Heart left ventricle (tissue), 16 donors: Measurements from ENCODE around the gene FKBP5. TPM values are rescaled to one million over a fixed set of nuclear protein-coding genes. Genes with fewer than 3 reads are reported as not detected.

Experiments used
- ATAC-seq, 4 donors: fragments of 200-7000 bp; cut with Tn5 transposase; one replicate each; pipeline ENCODE4 v1.9.1; 2020 to 2022; ENCODE audit warnings: moderate library complexity in 4 of 4, mild to moderate bottlenecking in 3 of 4, moderate number of reproducible peaks in 1 of 4
- DNase-seq, 5 donors: peaks; one replicate each; pipeline ENCODE4 v3.0.0-alpha.2; 2020
- H3K27ac ChIP-seq, 12 donors: fragments of 200-600 bp; sonication (generic) in 4 of 12; one replicate each; pipeline versions ENCODE4 v1.5.0 to v1.8.0; 2016 to 2022; ENCODE audit warnings: mild to moderate bottlenecking in 2 of 12
- H3K27me3 ChIP-seq, 9 donors: fragments of 200-600 bp; sonication (generic) in 2 of 9; one replicate each; pipeline versions ENCODE4 v1.5.1 to v1.8.0; 2016 to 2022; ENCODE audit warnings: mild to moderate bottlenecking in 3 of 9
- H3K36me3 ChIP-seq, 9 donors: fragments of 200-600 bp; sonication (generic) in 2 of 9; one replicate each; pipeline versions ENCODE4 v1.5.0 to v1.8.0; 2018 to 2022; ENCODE audit warnings: mild to moderate bottlenecking in 2 of 9
- H3K4me1 ChIP-seq, 12 donors: fragments of 200-600 bp; sonication (generic) in 4 of 12; one replicate each; pipeline versions ENCODE4 v1.5.0 to v1.8.0; 2016 to 2022; ENCODE audit warnings: mild to moderate bottlenecking in 3 of 12
- H3K4me3 ChIP-seq, 12 donors: fragments of 200-600 bp; sonication (generic) in 4 of 12; one replicate each; pipeline versions ENCODE4 v1.5.0 to v1.8.0; 2017 to 2022; ENCODE audit warnings: mild to moderate bottlenecking in 9 of 12, moderate library complexity in 4 of 12
- H3K9me3 ChIP-seq, 12 donors: fragments of 200-600 bp; sonication (generic) in 4 of 12; one replicate each; pipeline versions ENCODE4 v1.5.0 to v1.8.0; 2016 to 2022; ENCODE audit warnings: mild to moderate bottlenecking in 1 of 12
- POLR2A ChIP-seq, 2 donors: fragments of 450-650 bp; IDR thresholded peaks; one replicate each; pipeline ENCODE4 v1.6.1; 2017; ENCODE audit warnings: antibody characterized with exemption in 2 of 2, mild to moderate bottlenecking in 2 of 2, moderate library complexity in 2 of 2
- WGBS, 4 donors: extraction: QIAGEN DNeasy Blood & Tissue Kit in 2 of 4; methylation state at CpG; one replicate each; pipeline versions ENCODE4 v1.1.5 to v1.1.7; 2013 to 2018; 5-methylcytosine and 5-hydroxymethylcytosine counted together
- intact Hi-C, 10 donors: fragments of 100-400 bp; cut with DNase I; formaldehyde crosslinking; loops; one replicate each; pipeline versions ENCODE4 v1.11.1 to v1.14.2; 2022
- polyA plus RNA-seq, 2 donors: library from polyadenylated mRNA; stranded (reverse); fragments of 200-250 nt; gene quantifications; one replicate each; pipeline ENCODE4 v1.2.3, GENCODE V29; 2013
- total RNA-seq, 9 donors: library from RNA; depleted of rRNA in 2 of 9; stranded (reverse); fragments of >200 nt in 2 of 9; fragmentation: NEBNext Ultra II Directional in 3 of 9; extraction: Animal tissue kit (Norgen Biotek cat#: 25700) in 3 of 9; gene quantifications; one replicate each; pipeline versions ENCODE4 v1.1.0 to v1.2.4, GENCODE V29; 2016 to 2023
- TF ChIP-seq, protein P1 (sequence below), 12 donors: fragments of 200-600 bp; sonication (generic) in 4 of 12; IDR thresholded peaks; one replicate each; pipeline versions ENCODE4 v1.5.0 to v1.8.0; 2018 to 2022; ENCODE audit warnings: antibody characterized with exemption in 12 of 12, mild to moderate bottlenecking in 5 of 12
- donor health status: ischemic (EF 13 %, LVEDD 7.1; RV severe dilation, severe dysfunction).
- donor health status: healthy with polysubstance abuse.
- donor health status: DM: no; HTN: yes; CAD: no.
- donor health status: DM: no; HTN: no; CAD: no.
- donor health status: ischemic (EF 25% LVEDD 6.9; RV normal size, moderate dysfunction).
- donor health status: ischemic (EF 25% LVEDD 5.7; RV mildly dilated, moderate dysfunction).
- donor health status: healthy.
- donor health status: DM: yes; HTN: yes; CAD: no.
- donor health status: ischemic (EF 35%, LVEDD 5.7; RV mildly dilated, moderate dysfunction).
- donor health status: nonischemic (EF 11% LVEDD 7.7; RV severe dilation, severe dysfunction).
- donor health status: DM: yes; HTN: yes; CAD: no.
- donor health status: PGD.
- donor health status: ischemic (EF 29% LVEDD 5.4; RV normal size, mild dysfunction).
- donor health status: nonischemic (EF 23%, LVEDD 6.1; RV moderate dilation, normal function).

The FKBP5 gene
- total and polyA plus RNA-seq, 11 donors: 19.7 to 351 (median 104) TPM

DNA sequence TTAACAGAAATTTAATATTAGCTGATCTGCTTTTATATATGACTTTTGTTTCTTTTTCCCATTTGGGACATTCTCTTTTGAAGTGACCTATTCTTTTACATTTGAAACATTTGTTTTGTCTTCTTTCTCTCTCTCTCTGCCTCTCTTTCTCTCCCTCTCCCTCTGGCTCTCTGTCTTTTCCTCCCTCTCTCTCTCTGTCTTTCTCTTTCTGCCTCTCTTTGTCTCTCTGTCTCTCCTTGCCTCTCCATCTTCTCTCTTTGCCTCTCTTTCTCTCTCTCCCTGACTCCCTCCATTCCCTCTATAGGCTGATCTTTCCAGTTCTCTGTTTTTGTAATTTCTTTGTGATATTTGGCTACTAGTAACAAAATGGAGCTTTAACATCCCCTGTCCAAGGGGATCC lies 124.0 kb downstream of the FKBP5 start:
- H3K4me3 ChIP-seq: no peak overlapping the region
- DNase-seq: no peak
- H3K36me3 ChIP-seq: no peaks in the 10 kb centered on the region
- H3K4me1 ChIP-seq: no peaks in the 10 kb centered on the region
- ATAC-seq: no peak
- no peak overlapping the region for H3K27ac ChIP-seq
- H3K27me3 ChIP-seq: peaks cover 0 to 22% (median 0%) of the 10 kb centered on the region in 9 donors
- no peaks in the 10 kb centered on the region for H3K9me3 ChIP-seq
- intact Hi-C loops: no loop called here
- TF ChIP-seq, protein P1, sequence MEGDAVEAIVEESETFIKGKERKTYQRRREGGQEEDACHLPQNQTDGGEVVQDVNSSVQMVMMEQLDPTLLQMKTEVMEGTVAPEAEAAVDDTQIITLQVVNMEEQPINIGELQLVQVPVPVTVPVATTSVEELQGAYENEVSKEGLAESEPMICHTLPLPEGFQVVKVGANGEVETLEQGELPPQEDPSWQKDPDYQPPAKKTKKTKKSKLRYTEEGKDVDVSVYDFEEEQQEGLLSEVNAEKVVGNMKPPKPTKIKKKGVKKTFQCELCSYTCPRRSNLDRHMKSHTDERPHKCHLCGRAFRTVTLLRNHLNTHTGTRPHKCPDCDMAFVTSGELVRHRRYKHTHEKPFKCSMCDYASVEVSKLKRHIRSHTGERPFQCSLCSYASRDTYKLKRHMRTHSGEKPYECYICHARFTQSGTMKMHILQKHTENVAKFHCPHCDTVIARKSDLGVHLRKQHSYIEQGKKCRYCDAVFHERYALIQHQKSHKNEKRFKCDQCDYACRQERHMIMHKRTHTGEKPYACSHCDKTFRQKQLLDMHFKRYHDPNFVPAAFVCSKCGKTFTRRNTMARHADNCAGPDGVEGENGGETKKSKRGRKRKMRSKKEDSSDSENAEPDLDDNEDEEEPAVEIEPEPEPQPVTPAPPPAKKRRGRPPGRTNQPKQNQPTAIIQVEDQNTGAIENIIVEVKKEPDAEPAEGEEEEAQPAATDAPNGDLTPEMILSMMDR (IDR thresholded peaks at IDR 0.05): no peak
- no peak for TF ChIP-seq POLR2A (IDR thresholded peaks at IDR 0.05)

DNA sequence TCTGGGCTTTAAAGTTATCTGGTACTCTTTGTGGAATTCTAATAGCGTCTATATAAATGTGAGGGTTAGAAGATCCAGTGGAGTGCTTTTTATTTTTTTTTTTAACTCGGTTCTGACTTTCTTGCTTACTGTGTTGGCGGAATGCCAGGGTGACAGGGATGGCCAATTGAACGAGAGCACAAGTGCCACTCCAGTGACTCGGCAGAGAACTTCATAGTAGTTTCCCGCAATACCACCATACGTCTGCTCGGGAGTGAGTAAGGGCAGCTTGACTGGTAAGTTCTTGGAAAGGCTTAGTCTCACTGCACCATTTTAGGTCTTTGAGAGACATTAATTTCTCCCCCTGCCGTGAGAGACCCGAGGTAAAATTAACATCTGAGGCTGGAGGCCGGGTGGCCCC lies 126.7 kb downstream of the FKBP5 start:
- Histone ChIP-seq H3K4me1 (no peaks in the 10 kb centered on the region), H3K9me3 (no peaks in the 10 kb centered on the region), H3K27me3 (peaks cover 0 to 22% (median 0%) of the 10 kb centered on the region in 9 donors), H3K36me3 (no peaks in the 10 kb centered on the region), H3K27ac (no peak overlapping the region), H3K4me3 (no peak overlapping the region)
- DNase-seq (peak in 3 of 5 donors; percentile 15 to 58 (median 48)), ATAC-seq (peak in 2 of 4 donors; percentile 62 to 75)
- WGBS, 4 donors: 44 to 52% (median 49%) methylated on average over 9 to 11 of the region's 11 CpGs
- intact Hi-C loops: no loop called here
- no peak for TF ChIP-seq POLR2A (IDR thresholded peaks at IDR 0.05)
- TF ChIP-seq, protein P1 (IDR thresholded peaks at IDR 0.05): no peak

DNA sequence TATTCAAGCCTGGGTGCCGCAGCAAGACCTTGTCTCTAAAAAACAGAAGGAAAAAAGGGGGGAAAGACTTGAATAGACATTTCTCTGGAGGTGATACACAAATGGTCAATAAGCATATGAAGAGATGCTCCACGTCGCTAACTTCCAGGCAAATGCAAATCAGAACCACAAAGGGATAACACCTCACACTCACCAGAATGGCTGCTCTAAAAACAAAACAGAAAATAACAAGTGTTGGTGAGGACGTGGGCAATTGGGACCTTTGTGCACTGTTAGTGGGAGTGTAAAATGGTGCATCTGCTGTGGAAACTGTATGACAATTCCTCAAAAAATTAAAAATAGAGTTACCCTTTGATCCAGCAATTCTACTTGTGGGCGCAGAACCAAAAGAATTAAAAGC lies 127.6 kb downstream of the FKBP5 start:
- no peaks in the 10 kb centered on the region for H3K9me3 ChIP-seq
- WGBS, 4 donors: 72 to 87% (median 74%) methylated on average over 5 of the region's 5 CpGs
- H3K4me1 ChIP-seq: no peaks in the 10 kb centered on the region
- peaks cover 0 to 22% (median 0%) of the 10 kb centered on the region in 9 donors for H3K27me3 ChIP-seq
- intact Hi-C loops: no loop called here
- no peaks in the 10 kb centered on the region for H3K36me3 ChIP-seq
- DNase-seq (no peak), ATAC-seq (no peak)
- H3K27ac ChIP-seq: no peak overlapping the region
- TF ChIP-seq POLR2A (IDR thresholded peaks at IDR 0.05): no peak
- TF ChIP-seq, protein P1 (IDR thresholded peaks at IDR 0.05): no peak
- H3K4me3 ChIP-seq: no peak overlapping the region

DNA sequence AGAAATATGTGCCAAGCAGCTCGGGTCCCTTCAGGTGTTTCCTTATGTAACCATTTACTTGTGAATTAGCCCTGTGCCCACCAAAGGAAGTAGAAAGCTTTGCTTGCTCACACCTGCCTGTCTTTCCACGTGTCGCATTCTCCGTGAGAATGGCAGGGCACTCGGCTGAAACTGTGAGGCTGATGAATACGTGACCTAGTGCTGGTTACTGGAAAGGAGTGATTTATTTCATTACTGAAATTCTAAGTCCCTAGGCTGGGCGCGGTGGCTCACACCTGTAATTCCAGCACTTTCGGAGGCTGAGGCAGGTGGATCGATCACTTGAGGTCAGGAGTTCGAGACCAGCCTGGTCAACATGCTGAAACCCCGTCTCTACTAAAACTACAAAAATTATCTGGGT lies 130.1 kb downstream of the FKBP5 start:
- TF ChIP-seq, protein P1 (IDR thresholded peaks at IDR 0.05): no peak
- TF ChIP-seq POLR2A (IDR thresholded peaks at IDR 0.05): no peak
- Histone ChIP-seq H3K27me3 (peaks cover 0 to 2% (median 0%) of the 10 kb centered on the region in 9 donors), H3K9me3 (no peaks in the 10 kb centered on the region), H3K36me3 (no peaks in the 10 kb centered on the region), H3K27ac (no peak overlapping the region), H3K4me3 (no peak overlapping the region), H3K4me1 (no peaks in the 10 kb centered on the region)
- no peak for DNase-seq
- intact Hi-C loops: no loop called here
- no peak for ATAC-seq
- WGBS, 4 donors: 88 to 92% (median 91%) methylated on average over 12 of the region's 12 CpGs
